Sigmoid colon (tissue), 4 donors: ENCODE results near the gene CAMK1D.

ENCODE experiments used
- CTCF ChIP-seq, 4 experiments: fragments of 450-650 bp in 3 of 4; fragments of 200-600 bp in 1 of 4; IDR thresholded peaks; one replicate each; pipeline ENCODE4 v1.5.1; 2016 to 2019; ENCODE audit warnings: antibody characterized with exemption in 4 of 4, mild to moderate bottlenecking in 3 of 4, moderate library complexity in 2 of 4
- POLR2AphosphoS5 ChIP-seq, 4 donors: sonication (generic); formaldehyde crosslinking; IDR thresholded peaks; one replicate each; pipeline ENCODE4 v1.6.1; 2017; ENCODE audit warnings: antibody characterized with exemption in 4 of 4

GRCh38 chr10:12466704-12467305 lies 117.5 kb downstream of the CAMK1D start:
- TF ChIP-seq CTCF (IDR thresholded peaks at IDR 0.05) (no peak), POLR2AphosphoS5 (IDR thresholded peaks at IDR 0.05) (no peak)
